Fibroblast of skin of back (primary cell): ENCODE results near the gene SLC1A4.
A peak's percentile ranks its signal among the peaks of the same experiment; 100 is the strongest.
"Not testable (repeated sequence)": the region's sequence is repeated elsewhere in the genome, so short reads cannot be mapped to it uniquely, and the experiment has no call there.

Experiments
- DNase-seq: peaks from one replicate; pipeline ENCODE4 v3.0.0-alpha.2; 2013

SLC1A4 gene

DNA sequence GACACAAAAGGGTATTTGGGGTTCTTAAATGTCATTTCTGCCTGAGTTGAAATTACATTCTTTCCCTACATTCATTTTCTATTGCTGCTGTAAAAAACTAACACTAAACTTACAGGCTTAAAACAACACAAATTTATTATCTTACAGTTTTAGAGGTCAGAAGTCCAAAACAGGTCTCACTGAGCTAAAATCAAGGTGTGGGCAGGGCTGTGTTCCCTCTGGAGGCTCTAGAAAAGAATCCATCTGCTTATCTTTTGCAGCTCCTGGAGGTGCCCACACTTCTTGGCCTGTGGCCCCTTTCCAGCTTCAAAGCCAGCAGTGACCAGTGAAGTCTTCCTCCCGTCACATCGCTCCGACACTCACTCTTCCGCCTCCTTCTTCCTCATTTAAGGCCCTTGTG, 23.2 kb upstream of the SLC1A4 start:
- no peak for DNase-seq

DNA sequence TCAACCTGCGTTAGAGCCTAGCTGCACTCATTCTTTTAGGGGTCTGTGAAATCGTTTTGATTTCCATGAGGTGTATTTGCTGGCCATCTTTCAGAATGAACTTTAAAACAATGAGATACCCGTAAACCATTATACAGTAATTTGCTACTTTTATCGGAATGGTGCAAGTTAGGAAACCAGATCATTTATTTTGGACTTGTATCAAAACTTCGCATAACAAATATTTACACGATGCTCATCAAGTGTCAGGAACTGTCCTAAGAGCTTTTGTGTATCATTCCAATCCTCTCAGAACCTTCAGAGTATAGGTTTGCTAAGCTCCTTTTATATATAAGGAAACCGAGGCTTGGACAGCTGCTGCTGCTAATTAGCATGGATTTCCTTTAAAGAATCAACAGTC, 22.4 kb upstream of the SLC1A4 start:
- DNase-seq: no peak

- DNase-seq: no peak
Observed at GRCh38 chr2:64967601-64968000, 21.6 kb upstream of the SLC1A4 start.

DNA sequence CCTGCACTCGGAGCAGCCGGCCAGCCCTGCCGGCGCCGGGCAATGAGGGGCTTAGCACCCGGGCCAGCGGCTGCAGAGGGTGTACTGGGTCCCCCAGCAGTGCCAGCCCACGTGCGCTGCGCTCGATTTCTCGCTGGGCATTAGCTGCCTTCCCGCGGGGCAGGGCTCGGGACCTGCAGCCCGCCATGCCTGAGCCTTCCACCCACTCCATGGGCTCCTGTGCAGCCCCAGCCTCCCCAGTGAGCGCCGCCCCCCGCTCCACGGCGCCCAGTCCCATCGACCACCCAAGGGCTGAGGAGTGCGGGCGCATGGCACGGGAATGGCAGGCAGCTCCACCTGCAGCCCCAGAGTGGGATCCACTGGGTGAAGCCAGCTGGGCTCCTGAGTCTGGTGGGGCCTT, 20.1 kb upstream of the SLC1A4 start:
- not testable (repeated sequence) for DNase-seq

DNA sequence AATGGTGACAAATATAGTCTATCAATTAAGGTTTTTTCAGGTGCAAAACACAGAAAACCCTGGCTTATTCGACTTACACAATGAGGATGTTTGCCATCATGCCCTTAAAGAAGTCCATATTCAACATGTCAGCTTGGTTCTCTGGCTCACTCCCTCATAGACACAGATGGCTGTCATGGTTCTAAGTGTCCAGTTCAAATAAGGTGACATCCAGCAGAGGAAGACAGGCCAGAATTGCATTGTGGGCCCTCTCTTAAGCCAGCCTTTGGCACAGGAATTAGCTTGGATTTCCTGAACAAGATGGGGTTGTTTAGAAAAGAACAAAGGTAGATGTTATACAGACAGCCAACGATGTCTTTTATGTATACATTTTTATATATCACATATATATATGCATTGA, 18.7 kb upstream of the SLC1A4 start:
- no peak for DNase-seq

- DNase-seq: no peak
Observed at GRCh38 chr2:64972426-64972825, 16.8 kb upstream of the SLC1A4 start.

DNA sequence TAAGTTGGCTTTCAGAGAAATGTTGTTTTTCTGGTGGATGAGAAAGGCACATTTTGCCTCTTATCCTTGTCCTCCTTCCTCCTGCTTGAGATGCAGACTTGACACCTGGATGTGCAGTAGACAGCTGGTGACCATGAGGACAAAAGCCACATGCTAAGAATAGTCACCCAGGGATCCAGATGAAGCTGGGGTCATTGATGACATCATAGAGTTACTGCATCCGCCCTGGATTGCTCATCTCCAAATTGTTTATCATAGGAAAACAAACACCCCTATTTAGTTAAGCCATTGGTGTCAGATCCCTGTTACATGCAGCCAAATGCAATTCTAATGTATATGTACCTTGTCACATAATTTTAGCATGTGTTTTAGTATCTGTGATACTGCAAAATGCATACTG, 16.3 kb upstream of the SLC1A4 start:
- DNase-seq: peak; percentile 45

GRCh38 chr2:64975232-64975821, 13.9 kb upstream of the SLC1A4 start:
- peak; percentile 92 for DNase-seq

- no peak for DNase-seq
Observed at GRCh38 chr2:64976276-64976675, 12.9 kb upstream of the SLC1A4 start.

GRCh38 chr2:64978514-64979268, 10.5 kb upstream of the SLC1A4 start:
- DNase-seq: peak; percentile 64

GRCh38 chr2:64979744-64980143, 9.5 kb upstream of the SLC1A4 start:
- DNase-seq: peak; percentile 30

DNA sequence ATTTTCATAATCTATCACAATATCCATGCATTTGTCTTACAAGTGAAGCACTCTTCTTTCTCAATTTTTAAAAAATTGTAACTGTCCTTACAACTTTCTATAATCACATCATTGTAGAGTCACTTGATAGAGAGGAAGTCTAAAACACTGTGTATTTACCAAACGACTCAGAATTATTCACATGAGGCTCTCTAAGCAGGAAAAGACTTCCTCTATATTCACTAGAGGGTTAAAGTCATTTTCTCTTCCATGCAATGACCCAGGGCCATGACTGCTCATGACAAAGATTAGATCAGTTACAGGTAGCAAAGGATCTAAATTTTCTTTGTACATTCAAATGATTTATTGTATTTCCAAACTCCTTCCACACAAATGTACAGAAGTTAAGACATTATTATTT, 9.0 kb upstream of the SLC1A4 start:
- no peak for DNase-seq

GRCh38 chr2:64982311-64982857, 6.8 kb upstream of the SLC1A4 start:
- DNase-seq: no peak

DNA sequence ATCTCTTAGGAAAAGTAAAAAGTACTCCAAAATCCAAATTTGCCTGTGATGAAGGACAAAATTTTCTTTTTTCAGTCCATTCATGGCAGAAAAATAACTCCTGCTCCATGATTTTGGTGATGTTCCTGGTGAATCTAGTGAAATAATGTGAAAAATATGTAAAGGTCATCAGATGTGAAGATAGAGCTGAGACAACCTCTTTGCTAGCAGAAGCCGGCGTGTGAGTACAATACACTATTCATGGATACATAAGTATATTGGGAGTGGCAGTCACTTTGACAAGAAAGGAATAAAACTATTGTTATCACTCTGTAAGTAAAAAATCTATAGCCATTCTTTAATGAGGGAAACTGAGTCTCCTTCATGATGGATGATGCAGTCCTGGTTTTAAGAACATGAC, 6.3 kb upstream of the SLC1A4 start:
- no peak for DNase-seq

DNA sequence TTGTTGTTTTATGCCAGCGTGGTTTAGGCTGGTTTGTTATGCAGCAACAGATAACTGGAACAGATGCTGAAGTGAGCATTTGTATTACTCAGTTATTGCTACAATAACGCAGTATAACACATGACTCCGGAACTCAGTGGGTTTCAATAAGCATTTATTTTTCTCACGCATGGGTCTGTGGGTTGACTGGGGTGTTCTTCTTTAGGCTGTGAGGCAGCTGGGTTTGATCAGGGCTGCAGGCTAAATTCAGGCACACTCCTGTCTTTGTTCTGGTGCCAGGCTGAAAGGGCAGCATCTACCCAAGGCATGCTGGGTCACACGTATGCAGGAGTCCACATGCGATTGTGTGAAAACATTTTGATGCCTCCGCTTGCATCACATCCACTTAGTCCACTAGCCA, 3.8 kb upstream of the SLC1A4 start:
- DNase-seq: no peak

- peak; percentile 65 for DNase-seq
Observed at GRCh38 chr2:64987001-64987955, 1.9 kb upstream of the SLC1A4 start.

- peak; percentile 95 for DNase-seq
Observed at GRCh38 chr2:64987956-64988419, 1.2 kb upstream of the SLC1A4 start.

- DNase-seq: peak; percentile 93
Observed at GRCh38 chr2:64988420-64989125, 626 bp upstream of the SLC1A4 start.

DNA sequence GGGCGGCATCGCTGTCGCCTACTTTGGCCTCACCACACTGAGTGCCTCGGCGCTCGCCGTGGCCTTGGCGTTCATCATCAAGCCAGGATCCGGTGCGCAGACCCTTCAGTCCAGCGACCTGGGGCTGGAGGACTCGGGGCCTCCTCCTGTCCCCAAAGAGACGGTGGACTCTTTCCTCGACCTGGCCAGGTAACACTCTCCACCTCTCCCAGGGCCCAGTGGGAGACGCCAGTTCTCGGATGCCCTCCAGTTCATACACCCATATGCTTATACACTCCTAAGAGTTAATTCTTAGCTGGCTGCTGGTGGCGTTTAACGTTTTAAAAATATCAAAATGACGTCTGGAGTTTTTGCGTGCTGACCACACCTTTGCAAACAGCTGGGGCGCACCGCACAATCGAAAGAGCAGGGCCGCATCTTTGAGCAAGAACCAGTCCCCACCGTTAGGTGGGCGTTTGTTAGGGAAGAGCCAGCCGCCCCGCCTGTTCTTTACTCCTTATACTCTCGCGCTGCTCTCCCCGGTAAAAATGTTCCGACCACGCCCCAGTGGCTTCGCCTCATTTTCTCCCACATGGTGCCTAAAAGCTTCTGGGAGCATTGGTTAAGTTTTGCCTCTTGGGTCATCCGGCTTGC, 899 bp downstream of the SLC1A4 start:
- DNase-seq: no peak

DNA sequence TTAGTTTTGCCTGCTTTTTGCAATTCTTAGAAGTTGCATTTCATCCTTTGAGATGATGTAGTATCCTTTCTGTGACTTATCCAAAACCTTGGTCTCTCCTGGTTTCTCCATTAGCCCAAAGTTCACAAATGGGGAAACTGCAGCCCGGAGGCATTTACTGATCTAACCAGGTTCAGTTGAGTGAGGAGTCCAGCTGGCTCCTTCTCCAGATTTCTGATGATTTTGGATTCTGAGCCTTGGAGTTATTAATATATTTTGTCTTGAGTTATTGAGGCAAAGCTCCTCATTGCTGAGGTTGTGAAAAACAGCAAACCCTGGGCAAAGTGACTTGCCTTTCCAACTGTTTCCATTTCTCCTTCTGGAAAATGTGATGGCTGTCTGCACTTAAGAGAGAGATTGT, 1.7 kb downstream of the SLC1A4 start:
- no peak for DNase-seq

DNA sequence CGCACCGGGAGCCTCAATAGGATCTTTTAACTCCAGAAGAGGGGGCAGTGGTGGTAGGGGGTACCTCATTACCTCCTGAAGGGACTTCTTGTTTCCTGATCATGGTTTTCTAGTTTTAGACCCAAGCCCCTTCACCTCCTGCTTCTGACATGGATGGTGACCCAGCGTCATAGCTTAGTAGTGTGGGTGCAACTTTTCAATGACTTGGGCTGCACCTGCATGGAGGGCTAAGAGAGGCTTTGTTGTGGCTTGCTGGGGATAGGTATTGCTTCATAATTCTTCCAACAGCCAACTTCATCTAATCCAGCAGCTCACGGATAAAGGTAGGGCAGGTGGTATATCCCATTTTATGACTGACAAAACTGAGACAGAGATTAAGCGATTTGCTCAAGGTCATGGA, 3.0 kb downstream of the SLC1A4 start:
- DNase-seq: no peak

DNA sequence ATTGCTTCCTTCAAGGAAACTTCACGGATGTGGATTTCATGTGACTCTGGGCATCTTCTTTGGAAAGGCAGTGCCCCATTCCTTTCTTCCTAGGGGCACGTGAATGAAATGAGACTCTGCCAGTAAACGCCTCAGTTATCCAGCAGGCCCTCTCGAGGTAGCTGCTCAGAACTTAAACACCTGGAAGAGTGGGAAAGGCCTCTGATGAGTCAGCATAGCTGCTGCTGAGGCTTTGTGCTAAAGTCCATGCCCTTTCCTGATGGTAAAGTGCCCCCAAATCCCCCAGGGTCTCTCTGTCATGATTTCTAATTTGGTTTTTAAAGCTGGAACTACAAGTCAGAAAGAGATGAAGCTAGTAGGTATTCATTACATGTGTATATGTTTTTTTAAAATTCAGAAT, 3.8 kb downstream of the SLC1A4 start:
- DNase-seq: no peak
